ENCODE measurements around the gene C2CD2.
"Not testable (repeated sequence)": the region's sequence is repeated elsewhere in the genome, so short reads cannot be mapped to it uniquely, and the experiment has no call there.

Gene C2CD2

DNA sequence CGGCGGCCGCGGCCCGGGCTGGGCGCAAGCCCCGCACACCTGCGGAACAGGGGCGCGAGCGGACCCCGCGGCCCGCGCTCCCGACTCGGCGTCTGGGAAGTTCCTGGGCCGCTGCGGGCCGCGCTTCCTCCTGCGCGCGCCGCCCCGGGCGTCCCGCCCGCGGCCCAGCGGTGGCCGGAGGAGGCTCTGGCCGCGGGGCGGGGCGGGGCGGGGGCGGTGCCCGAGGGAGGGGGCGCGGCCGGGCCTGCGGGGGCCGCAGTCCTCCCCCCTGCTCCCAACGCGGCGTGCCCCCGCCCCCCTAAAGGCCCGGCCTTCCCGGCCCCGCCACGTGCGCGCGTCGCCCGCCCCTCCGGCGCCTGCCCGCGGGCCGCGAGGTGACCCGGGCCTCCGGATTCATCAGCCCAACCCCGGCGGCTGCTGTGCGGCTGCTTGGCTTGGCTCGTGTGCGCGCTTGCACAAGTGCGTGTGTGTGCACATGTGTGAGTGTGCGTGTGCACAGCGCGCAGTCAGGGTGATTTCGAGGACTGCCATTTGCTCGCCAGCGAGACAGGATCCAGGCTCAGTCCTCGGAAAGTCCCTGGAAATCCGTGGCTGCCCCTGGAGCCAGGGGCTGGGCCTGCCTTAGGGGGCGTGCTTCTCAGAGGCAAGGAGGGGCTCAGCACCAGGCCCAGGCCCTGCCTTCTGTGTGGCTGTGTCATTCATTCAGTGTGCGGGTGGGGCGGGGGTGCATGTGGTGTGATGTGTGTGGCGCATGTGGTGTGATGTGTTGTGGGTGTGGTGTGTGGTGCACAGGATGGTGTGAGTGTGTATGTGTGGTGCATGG is at the start of gene C2CD2:
Gene C2CD2 (minus strand): TSS at position 188 of the 823 bp plus-strand sequence. CDS start 370 bp downstream, outside the sequence.
- DNase-seq = no peak

GRCh38 chr21:42003051-42003461 is 49.2 kb upstream of the C2CD2 start:
- DNase-seq = no peak

DNA sequence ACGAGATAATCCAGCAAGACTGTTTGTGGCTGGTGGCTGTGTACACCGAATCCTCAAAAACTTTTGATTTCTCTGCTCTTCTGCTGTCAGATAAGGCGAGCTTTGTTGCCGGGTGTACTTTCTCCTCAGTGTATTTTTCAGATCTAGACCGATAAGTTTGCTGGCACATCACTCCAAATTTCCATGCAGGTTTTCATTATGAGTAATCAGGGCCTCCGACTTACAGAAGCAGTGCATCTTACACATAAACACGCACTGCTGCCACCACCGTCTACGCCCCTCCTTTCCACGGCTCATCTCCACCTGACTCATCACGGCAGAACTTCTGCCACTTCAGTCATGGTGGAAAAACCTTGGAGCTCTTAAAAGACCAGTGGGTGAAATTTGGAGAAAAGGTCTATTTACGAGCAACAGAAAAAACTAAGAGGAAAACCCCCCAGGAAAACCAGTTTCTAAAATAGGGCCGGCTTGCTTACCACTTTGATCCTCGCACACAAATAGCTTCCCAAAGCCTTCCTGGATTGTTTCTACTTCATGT is 48.7 kb upstream of the C2CD2 start:
- no peak for DNase-seq

- DNase-seq = no peak
These were observed 48.0 kb upstream of the C2CD2 start for GRCh38 chr21:42001781-42002180.

DNA sequence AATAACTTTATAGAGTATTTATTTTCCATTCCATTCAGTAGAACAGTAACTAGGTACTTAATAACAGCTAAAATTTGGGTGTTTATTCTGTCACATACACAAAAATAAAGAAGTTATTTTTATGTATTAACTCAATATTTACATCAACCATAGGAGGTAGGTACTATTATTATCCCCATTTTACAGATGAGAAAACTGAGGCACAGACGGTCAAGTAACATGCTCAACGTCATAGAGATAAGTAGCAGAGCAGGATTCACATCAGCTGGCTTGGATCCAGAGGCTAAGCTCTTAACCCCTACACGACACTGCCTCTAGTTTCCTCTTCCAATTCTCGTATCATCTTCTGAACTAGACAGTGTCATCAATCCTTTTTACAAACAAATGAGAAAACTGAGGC is 47.1 kb upstream of the C2CD2 start:
- DNase-seq = no peak

DNA sequence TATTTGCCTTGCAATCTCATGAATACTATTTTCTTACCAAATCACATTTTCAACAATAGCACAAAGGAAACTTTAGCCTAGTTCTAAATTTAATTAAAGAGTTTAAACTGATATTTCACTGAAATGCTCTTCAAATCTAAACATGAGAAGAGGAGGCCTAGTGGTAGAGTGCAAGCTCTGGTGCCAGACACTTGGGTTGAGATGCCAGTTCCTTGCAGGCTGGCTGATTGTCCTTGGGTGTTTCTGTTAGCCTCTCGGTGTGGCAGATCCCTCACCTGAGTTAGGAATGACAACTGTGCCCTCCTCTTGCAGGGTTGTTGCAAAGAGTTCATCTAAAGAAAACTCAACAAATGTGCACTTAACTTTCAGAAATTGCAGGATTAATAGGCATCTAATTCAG is 43.8 kb upstream of the C2CD2 start:
- no peak for DNase-seq

DNA sequence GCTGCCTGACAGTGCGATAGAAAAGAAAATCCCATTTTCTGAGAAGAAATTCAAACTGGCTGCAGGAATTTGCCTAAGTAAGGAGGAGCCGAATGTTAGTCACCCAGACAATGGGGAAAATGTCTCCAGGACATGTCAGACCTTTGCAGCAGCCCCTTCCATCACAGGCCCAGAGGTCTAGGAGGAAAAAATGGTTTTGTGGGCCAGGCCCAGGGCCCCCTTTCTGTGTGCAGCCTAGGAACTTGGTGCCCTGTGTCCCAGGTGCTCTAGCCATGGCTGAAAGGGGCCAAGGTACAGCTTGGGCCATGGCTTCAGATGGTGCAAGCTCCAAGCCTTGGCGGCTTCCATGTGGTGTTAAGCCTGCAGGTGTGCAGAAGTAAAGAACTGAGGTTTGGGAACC is 41.8 kb upstream of the C2CD2 start:
- no peak for DNase-seq

GRCh38 chr21:41994613-41995012 is 40.8 kb upstream of the C2CD2 start:
- not testable (repeated sequence) for DNase-seq

DNA sequence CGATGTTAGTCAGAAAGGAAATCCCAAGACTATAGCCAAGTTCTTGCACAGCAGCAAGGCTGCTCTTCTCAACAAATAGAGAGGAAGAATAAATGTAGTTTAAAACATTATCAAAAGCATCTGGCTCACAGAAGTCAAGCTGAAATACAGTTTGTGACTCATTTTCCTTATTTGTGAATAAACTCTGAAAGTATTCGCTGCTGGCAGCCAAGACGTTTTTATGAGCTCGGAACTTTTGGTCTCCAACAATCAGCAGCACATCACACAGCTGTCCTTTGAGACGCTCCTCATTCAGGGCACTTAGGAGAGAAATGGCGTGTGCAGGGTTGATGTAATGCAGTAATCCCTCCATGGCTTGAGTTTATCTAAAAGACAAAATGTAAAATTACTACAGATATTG is 39.9 kb upstream of the C2CD2 start:
- no peak for DNase-seq

DNA sequence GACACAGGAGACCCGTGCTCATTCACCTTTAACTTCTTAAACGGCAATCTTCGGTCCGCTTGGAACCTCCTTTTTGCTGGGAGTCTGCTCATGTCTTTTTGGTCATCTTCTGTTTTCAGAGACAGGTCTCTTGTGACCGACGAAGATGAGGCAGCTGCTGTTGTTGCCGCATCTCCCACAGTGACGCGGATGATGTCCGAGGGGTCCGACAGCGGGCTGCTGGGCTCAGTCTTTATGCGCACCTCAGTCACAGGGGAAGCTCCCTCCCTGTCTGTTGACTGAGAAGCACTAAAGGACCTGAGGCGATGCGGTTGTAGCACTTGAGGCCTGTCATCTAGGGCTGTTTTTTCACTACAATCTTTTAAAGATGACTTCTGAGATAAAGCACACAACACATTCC is 38.8 kb upstream of the C2CD2 start:
- DNase-seq = no peak

GRCh38 chr21:41991659-41992058 is 37.8 kb upstream of the C2CD2 start:
- no peak for DNase-seq

- no peak for DNase-seq
These were observed 35.9 kb upstream of the C2CD2 start for GRCh38 chr21:41989698-41990097.

GRCh38 chr21:41987310-41987709 is 33.5 kb upstream of the C2CD2 start:
- no peak for DNase-seq

- no peak for DNase-seq
These were observed 32.0 kb upstream of the C2CD2 start for GRCh38 chr21:41985662-41986416.

- no peak for DNase-seq
These were observed 29.4 kb upstream of the C2CD2 start for GRCh38 chr21:41983229-41983628.

DNA sequence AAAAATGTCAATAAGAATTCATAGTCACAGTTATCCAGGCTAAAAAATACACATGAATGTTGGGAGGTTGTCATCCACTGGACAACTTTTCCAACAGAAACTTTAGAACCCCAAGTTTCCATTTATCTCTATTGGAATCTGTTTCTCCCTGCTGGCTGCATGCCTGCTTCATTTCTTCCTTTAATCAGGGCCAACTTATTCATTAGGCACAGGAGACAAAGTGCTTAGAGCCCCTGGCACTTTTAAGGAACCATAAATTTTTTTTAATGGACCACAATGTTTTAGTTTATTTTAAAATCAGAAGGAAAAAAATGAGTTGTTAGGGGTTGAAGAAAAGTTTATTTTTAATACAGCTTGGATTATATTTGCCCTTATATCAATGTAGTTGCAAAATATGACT is 26.7 kb upstream of the C2CD2 start:
- DNase-seq = no peak

DNA sequence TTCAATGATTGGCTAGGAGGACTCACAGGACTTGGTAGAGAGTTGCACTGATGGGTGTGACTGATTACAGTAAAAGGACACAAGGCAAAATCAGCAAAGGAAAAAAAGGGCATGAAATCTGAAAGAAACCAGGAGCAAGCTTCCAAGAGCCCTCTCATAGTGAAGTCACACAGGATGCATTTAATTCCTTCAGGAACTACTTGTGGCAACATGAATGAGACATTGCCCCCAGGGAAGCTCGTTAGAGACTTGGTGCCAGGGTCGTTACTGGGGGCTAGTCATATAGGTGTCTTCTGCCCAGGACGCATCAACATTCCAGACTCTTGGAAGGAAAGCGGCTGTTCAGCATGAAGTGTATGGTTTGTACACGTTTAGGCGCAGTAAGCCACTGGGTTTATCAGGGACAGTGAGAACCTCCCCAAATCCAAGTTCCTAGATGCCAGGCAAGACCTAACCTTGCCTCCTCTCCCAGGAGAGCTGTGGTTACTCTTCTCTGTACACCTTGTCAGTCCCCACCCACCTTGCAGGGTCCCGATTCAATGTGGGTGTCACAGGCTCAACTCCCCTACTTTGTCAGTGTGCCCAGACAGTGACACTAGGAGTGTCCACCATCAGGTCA is 26.0 kb upstream of the C2CD2 start:
- no peak for DNase-seq

DNA sequence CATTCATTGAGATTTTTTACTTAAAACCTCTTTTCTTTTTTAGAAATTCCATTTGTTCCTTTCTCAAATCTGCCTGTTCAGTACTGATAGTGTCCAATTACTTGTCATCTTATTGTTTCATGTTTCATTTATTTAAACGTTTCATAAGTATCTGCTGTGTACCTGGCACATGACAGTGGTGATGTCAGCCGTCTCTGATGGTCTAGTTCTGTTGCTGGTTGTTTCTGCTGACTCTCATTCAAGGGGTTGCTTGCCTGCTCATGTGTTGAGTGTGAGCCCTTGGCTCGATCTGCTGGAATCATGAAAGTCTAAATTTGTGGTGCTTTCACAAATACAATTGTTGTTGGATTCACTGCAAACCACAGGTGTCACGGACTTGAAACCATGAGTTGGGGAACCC is 25.5 kb upstream of the C2CD2 start:
- no peak for DNase-seq

- no peak for DNase-seq
These were observed 23.5 kb upstream of the C2CD2 start for GRCh38 chr21:41977034-41977950.

DNA sequence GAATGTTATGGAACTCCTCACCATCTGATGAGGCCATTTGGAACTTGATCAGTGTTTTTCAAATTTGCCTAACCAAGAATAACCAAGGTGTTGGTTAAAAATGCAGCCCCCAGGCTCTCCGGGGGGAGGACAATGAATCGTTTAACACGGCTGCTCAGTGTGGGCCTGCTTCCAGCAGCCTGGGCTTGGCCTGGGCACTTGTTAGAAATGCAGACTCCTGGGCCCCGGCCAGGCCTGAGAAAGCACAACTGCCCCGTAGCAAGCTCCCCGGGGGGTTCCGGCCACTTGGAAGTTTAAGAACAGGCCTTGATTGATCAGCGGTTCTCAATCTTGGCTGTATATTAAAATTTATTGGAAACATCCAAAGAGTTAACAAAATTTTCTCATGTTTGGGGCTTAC is 22.8 kb upstream of the C2CD2 start:
- DNase-seq = no peak

- no peak for DNase-seq
These were observed 21.8 kb upstream of the C2CD2 start for GRCh38 chr21:41975391-41976272.

GRCh38 chr21:41974752-41975053 is 20.9 kb upstream of the C2CD2 start:
- DNase-seq = no peak

Data from DMS79 (cell line).